HG02678 (cell line): ENCODE measurements around the gene IFIT2.

Experiments used
- ATAC-seq: cut with Tn5 transposase; IDR thresholded peaks from one replicate; pipeline ENCODE4 v1.9.1; 2021; ENCODE audit warnings: mild to moderate bottlenecking, moderate library complexity; ENCODE audit not compliant: unreplicated experiment

The IFIT2 gene

DNA sequence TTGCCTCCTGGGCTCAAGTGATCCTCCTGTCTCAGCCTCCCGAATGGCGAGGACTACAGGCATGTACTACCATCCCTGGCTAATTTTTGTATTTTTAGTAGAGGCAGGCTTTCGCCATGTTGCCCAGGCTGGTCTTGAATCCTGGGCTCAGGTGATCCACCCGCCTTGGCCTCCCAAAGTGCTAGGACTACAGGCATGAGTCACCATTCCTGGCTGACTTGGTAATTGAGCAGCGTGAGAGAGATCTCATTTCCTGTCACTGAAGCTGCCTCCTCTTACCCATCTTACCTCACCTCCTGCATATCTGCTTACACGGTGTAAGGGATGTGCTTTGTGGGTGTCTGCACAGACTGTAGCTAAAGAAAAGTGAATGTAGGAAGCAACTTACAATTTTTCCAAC lies 35.6 kb downstream of the IFIT2 start:
- ATAC-seq: no peak

GRCh38 chr10:89338713-89339112 lies 36.9 kb downstream of the IFIT2 start:
- ATAC-seq: no peak

DNA sequence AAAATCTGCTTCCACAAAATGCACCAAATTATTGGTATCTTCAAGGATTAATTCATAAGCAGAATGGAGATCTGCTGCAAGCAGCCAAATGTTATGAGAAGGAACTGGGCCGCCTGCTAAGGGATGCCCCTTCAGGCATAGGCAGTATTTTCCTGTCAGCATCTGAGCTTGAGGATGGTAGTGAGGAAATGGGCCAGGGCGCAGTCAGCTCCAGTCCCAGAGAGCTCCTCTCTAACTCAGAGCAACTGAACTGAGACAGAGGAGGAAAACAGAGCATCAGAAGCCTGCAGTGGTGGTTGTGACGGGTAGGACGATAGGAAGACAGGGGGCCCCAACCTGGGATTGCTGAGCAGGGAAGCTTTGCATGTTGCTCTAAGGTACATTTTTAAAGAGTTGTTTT lies 38.0 kb downstream of the IFIT2 start:
- no peak for ATAC-seq

DNA sequence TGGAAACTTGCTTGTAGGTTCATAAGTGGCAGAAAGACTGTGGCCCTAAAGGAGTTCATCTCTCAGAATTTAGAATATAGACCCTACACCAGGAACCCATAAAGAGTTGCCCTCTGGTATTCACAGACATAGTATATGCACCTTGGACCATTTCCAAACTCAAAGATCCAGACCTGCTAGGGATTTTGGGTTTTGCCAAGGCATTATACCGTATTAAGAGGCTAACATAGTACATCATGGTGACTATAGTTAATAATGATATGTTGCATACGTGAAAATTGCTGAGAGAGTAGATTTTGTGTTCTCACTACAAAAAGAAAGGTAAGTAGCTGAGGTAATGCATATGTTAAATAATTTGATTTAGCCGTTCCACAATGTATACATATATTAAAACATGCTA lies 39.8 kb downstream of the IFIT2 start:
- ATAC-seq: no peak

DNA sequence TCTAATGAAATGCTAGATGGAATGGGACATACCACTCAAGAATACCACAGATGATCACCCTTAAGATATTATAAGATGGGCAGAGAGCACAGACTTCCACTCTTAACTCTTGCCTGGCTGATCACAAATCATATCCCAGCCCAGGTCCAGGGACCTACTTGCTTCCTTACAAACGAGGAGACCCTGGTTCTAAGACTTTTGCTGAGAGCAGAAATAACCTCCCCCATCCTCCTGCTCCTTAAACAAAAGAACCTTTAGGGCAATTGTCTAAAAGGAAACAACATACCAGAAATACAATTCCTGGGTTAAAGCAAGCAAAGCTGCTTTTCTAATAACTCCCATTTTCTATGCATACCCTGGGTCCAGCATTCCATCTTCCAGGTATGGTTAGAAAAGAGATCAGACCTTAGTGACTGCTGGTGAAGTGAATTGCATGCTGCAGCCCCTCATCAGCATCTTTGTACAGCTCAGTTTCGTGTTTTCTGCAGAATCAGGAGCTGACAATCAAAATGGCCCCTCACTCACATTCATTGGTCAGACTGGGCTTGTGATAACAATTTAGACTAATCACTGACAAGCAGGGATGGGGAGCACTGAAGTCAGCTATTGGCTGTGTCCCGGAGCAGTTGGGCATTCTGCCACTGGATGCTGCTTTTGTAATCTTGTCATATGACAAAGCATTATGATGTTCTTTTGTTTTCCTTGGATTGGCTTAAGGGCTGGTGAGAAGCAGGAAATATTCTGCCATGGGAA lies 40.5 kb downstream of the IFIT2 start:
- ATAC-seq: no peak

- no peak for ATAC-seq
Measured at GRCh38 chr10:89343089-89343767, 41.4 kb downstream of the IFIT2 start.

DNA sequence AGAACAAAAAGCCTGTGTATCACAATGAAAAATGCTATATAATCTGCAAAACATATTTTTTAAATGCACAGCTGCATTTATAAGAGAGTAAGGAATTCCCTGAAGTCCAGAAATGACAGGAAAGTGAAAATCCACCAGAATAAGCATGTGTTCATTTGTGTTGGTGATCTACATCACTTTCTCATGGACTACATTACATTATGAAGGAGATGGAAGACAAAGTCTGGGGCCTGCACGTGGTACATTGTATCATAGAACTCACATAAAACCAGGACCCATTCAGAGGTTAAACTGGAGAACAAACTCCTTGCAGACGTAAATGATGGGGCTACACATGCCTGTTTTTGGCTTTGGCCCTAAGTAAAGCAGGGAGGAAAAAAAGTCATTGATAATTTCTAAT lies 42.3 kb downstream of the IFIT2 start:
- ATAC-seq: no peak

- ATAC-seq: no peak
Measured at GRCh38 chr10:89345367-89346000, 43.6 kb downstream of the IFIT2 start.

DNA sequence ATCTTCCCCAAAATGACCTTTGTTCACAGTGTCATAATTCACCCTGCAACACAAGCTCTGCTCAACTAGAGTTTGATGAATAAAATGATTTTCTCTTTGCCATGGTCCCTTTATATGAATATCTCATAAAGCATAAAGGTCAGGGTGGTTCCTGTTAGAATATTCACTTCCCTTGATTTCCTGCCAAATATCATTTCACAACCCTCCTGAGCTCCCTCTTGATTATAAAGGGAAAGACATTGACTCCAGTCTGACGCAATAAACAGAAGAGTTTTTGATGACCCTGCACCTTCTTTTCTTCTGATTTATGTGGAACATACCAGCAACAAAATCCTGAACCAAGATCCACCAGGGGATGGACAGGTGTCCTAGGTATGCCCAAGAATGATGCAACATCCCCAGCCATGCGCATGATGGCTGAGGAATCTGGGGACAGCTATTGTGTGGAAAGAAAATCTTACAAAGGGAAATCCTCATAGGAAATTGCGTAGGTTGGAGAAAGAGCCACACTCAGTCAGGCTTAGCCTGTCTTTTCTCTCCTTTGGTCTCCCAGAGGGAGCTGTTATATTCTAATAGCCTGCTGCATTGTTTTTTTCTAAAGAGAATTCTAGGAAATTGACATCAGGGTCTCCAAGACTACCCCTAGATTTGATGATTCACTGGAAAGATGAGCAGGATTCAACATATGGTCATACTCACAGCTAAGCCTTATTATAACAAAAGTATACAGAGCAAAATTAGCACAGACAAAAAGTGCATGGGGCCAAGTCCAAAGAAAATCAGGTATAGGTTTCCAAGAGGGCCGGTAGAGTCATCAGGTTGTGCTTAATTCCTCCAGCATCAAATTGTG lies 44.8 kb downstream of the IFIT2 start:
- no peak for ATAC-seq

GRCh38 chr10:89347701-89348457 lies 46.0 kb downstream of the IFIT2 start:
- no peak for ATAC-seq

GRCh38 chr10:89348481-89348880 lies 46.6 kb downstream of the IFIT2 start:
- no peak for ATAC-seq

- no peak for ATAC-seq
Measured at GRCh38 chr10:89348975-89349374, 47.1 kb downstream of the IFIT2 start.

- ATAC-seq: peak; percentile 37
Measured at GRCh38 chr10:89350631-89351315, 48.9 kb downstream of the IFIT2 start.

DNA sequence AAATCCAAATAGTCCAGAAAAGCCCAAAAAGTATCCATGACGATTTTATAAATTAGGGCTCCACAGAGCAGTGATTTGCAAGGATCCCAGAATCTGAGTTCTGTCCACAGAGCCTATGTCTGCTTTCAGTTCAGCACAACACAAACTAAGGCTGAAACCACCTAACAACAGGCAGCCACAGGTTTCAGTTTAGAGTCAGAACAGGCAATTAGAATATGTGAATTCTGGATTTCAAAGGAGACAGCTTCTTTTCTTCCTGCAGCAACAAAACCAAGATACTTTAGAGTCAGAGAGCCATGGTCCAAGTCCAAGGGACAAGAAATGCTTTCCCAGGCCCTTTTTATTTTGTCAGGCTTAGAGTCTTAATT lies 49.5 kb downstream of the IFIT2 start:
- ATAC-seq: peak; percentile 85

DNA sequence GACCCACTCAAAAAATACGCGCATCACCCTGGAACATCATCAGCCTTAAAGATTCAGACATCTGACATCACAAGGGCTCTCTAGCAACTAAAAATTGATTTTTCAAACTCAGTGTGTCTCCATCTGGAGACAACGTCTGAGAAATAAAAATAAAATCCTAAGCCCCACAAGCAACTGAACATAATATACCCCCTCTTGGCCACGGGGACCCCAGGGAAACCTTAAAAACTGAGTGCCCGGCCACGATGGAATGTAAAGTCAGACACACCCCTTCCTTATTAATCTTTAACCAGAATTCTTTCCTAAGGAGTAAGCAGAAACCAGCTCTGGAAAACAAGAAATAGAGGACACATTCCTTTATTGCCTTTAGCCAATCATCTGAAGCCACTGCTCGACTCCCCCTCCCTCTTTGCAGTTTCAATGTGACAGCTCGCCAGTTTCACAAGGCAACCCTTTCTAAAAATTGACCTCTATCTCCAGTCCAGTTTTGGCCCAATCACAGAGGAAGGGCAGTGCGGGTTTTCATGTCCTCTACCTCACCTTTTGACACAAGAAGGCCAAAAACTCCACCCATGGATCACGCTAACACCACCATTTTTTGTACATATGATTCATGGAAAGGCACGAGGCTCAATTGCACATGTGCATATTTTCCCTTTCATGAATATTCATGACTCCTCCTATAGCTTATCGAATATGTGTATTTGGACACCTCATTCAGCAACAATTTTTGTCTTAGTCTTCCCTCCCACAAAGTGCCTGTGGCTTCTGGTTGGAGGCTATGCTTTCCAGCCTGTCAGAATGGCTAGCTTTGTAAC lies 50.1 kb downstream of the IFIT2 start:
- peak; percentile 39 for ATAC-seq

DNA sequence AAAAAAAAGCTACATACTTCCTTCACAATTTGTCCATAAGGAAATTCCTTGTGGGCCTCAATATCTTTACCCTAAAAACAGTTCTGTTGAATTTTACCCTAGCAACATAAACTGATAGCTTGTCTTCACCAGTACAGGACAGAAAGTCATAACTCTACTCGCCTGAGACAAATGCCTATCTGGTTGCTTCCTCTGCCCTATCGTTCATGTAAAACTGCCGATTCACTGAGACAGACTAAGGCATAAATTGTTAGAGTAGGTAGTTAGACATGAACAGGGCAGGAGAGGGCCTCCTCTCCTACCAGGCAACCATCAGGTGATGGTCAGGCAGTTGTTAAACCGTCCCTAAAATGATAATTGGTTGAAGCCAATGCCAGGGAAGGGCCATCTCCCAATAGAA lies 51.0 kb downstream of the IFIT2 start:
- no peak for ATAC-seq

DNA sequence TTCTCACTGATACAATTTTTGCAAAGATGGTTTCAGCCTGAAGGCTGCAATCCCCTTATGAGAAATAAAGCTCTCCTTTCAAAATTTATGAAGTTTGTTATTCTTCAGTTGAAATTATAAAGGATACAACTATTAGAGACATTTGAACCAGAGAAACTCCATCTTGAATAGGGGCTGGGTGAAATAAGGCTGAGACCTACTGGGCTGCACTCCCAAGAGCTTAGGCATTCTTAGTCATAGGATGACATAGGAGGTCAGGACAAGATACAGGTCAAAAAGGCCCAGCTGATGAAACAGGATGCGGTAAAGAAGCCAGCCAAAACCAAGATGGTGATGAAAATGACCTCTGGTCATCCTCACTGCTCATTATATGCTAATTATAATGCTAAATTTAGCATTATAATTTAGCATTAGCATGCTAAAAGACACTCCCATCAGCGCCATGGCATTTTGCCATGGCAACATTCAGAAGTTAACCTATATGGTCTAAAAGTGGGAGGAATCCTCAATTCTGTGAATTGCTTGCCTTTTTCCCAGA lies 53.6 kb downstream of the IFIT2 start:
- no peak for ATAC-seq

DNA sequence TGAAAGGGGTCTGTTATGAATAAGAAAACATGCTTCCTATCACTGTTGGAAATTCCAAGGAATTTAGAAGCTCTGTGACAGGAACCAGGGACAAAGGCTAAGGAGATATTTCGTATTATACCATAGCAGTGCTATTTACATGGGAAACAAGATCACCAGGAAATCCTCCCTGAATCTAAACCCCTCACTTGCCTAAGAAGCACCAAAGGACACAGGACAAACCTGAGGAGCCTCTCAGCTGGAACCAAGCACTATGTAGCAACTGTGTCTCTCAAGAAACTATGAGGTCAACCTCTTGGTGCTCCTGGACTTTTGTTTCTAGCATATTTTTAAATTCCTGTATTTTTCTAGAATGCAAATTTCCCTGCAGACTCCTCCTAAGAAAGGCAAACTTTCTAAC lies 55.2 kb downstream of the IFIT2 start:
- no peak for ATAC-seq

DNA sequence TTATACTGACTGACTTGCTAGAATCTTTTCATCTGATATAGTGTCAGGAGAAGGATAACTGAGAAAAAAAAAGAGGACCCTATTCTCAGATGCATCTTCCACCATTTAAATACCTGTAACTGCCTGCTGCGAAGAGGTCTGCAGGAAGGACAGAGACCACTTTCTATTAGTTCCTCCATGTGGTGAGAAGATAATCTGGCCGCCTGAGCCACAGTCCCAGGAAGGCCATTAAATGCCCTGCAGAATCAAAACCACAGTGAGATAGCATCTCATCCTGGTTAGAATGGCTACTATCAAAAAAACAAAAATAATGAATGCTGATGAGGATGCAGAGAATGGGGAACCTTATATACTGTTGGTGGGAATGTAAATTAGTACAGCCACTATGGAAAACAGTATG lies 56.1 kb downstream of the IFIT2 start:
- no peak for ATAC-seq
